VCaP (cell line): ENCODE measurements around the gene RUNX2.

Source experiments
- H3K27ac ChIP-seq: fragments of 450-650 bp; 2 replicates; pipeline ENCODE4 v1.5.1; 2017
- TF ChIP-seq, protein P1 (sequence below): fragments of 450-650 bp; conservative IDR thresholded peaks from 2 replicates; pipeline ENCODE4 v1.5.1; 2017; ENCODE audit warnings: mild to moderate bottlenecking, moderate library complexity

The RUNX2 gene

DNA sequence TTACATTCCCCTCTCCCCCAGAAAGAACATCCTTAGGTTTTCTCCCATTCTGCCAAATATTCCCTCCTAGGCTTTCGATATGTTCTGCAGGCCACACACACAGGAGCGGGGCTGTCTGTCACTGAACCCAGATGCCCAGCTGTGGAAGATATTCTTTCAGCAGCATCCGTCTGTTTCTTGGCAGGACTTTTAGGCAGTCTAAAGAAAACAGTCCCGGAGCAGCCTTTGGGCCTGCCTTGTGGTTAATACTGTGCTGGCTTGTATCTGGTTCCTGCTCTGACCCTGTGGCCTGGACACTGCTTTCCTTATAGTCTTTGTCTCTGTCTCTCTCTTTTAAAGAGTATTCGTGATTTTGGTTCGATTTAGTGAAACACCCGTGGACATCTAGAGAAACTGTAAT is 144.3 kb downstream of the RUNX2 start:
- no peak overlapping the region; the same call in 1 of the 2 replicates for H3K27ac ChIP-seq
- TF ChIP-seq, protein P1, sequence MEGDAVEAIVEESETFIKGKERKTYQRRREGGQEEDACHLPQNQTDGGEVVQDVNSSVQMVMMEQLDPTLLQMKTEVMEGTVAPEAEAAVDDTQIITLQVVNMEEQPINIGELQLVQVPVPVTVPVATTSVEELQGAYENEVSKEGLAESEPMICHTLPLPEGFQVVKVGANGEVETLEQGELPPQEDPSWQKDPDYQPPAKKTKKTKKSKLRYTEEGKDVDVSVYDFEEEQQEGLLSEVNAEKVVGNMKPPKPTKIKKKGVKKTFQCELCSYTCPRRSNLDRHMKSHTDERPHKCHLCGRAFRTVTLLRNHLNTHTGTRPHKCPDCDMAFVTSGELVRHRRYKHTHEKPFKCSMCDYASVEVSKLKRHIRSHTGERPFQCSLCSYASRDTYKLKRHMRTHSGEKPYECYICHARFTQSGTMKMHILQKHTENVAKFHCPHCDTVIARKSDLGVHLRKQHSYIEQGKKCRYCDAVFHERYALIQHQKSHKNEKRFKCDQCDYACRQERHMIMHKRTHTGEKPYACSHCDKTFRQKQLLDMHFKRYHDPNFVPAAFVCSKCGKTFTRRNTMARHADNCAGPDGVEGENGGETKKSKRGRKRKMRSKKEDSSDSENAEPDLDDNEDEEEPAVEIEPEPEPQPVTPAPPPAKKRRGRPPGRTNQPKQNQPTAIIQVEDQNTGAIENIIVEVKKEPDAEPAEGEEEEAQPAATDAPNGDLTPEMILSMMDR = no peak

- peak overlapping the region; percentile 44 for H3K27ac ChIP-seq
- TF ChIP-seq, protein P1 = no peak
Observed at GRCh38 chr6:45473121-45473993, 145.2 kb downstream of the RUNX2 start.

- H3K27ac ChIP-seq = peak overlapping the region; percentile 44
- TF ChIP-seq, protein P1 = no peak
Observed at GRCh38 chr6:45474376-45474775, 146.2 kb downstream of the RUNX2 start.

GRCh38 chr6:45476341-45476740 is 148.2 kb downstream of the RUNX2 start:
- TF ChIP-seq, protein P1 = no peak
- H3K27ac ChIP-seq = no peak overlapping the region

- TF ChIP-seq, protein P1 = no peak
- H3K27ac ChIP-seq = no peak overlapping the region
Observed at GRCh38 chr6:45477278-45477677, 149.1 kb downstream of the RUNX2 start.

DNA sequence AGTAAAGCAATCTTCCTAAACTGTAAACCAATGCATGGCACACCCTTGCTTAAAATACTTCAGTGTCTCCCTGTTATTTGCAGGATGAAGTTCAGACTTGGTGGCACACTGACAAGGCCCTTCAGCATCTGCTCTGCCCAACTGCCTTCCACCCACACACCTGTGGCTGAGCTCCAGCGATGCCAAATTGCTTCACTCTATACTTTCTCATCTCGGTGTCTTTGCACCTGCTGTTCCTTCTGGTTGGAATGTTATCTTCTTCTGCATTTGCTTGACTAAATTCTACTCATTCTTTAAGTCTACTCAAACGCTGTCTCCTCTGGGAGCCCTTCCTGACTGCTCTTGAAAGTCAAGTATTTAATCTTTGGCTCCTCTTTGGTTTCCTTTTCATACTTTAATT is 149.7 kb downstream of the RUNX2 start:
- no peak overlapping the region for H3K27ac ChIP-seq
- TF ChIP-seq, protein P1 = no peak

DNA sequence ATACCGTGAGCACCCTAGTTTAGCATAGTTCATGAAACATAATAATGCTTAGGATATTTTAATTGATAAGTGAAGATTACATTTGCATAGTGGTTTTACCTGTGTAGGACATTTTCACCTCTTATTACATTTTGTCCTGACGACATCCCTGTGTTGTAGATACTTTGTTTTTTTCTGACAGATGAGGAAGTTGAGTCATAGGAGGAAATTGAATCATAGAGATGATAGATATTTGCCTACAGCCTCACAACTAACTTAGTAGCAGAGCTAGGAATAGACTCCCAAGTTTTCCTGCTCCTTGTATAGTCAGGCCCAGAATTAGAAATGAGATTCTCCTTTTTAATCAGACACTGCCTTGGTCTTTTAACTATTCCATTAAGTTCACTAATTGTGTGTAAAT is 150.1 kb downstream of the RUNX2 start:
- TF ChIP-seq, protein P1 = no peak
- no peak overlapping the region for H3K27ac ChIP-seq
